SK-N-SH treated with all-trans-retinoic acid at 6 μM for 48 hours (cell line): ENCODE measurements around the gene CEP350.

Experiments used
- ATAC-seq: fragments of 200-7000 bp; cut with Tn5 transposase; 3 replicates; pipeline ENCODE4 v1.9.1; 2020; ENCODE audit warnings: mild to moderate bottlenecking, moderate library complexity
- ARNTL ChIP-seq: fragments of 450-650 bp; formaldehyde crosslinking; IDR thresholded peaks from 2 replicates; pipeline ENCODE4 v1.5.0; 2020; ENCODE audit warnings: low read depth, mild to moderate bottlenecking, moderate library complexity, borderline replicate concordance
- BACH2 ChIP-seq: fragments of 250-450 bp; sonication (Bioruptor Pico); IDR thresholded peaks from 2 replicates; pipeline ENCODE4 v1.9.0; 2021; ENCODE audit warnings: mild to moderate bottlenecking, borderline replicate concordance
- CSDC2 ChIP-seq: fragments of 250-450 bp; sonication (Bioruptor Pico); IDR thresholded peaks from 2 replicates; pipeline ENCODE4 v1.5.0; 2020; ENCODE audit warnings: mild to moderate bottlenecking, moderate library complexity
- ESRRG ChIP-seq: fragments of 250-450 bp; sonication (Bioruptor Pico); IDR thresholded peaks from 2 replicates; pipeline ENCODE4 v1.6.1; 2021; ENCODE audit warnings: mild to moderate bottlenecking
- GLIS3 ChIP-seq: fragments of 250-450 bp; sonication (Bioruptor Pico); IDR thresholded peaks from 2 replicates; pipeline ENCODE4 v1.5.0; 2020; ENCODE audit warnings: mild to moderate bottlenecking, moderate library complexity
- ISL1 ChIP-seq: fragments of 250-450 bp; sonication (Bioruptor Pico); IDR thresholded peaks from 2 replicates; pipeline ENCODE4 v2.1.2; 2022; ENCODE audit warnings: mild to moderate bottlenecking, moderate library complexity
- OSR1 ChIP-seq: fragments of 250-450 bp; sonication (Bioruptor Pico); IDR thresholded peaks from 2 replicates; pipeline ENCODE4 v1.8.0; 2022; ENCODE audit warnings: moderate library complexity, mild to moderate bottlenecking, inconsistent platforms
- POU6F1 ChIP-seq: fragments of 250-450 bp; sonication (Bioruptor Pico); IDR thresholded peaks from 2 replicates; pipeline ENCODE4 v1.8.0; 2021; ENCODE audit warnings: low read depth, mild to moderate bottlenecking, moderate library complexity, borderline replicate concordance
- PPARA ChIP-seq: fragments of 250-450 bp; sonication (Bioruptor Pico); IDR thresholded peaks from 2 replicates; pipeline ENCODE4 v1.5.0; 2020; ENCODE audit warnings: mild to moderate bottlenecking, borderline replicate concordance
- RARB ChIP-seq: fragments of 250-450 bp; sonication (Bioruptor Pico); IDR thresholded peaks from 2 replicates; pipeline ENCODE4 v1.8.0; 2021; ENCODE audit warnings: mild to moderate bottlenecking, moderate library complexity
- SNAI2 ChIP-seq: fragments of 250-450 bp; sonication (Bioruptor Pico); IDR thresholded peaks from 2 replicates; pipeline ENCODE4 v1.5.0; 2020; ENCODE audit warnings: mild to moderate bottlenecking, moderate library complexity
- TCF4 ChIP-seq: fragments of 250-450 bp; sonication (Bioruptor Pico); IDR thresholded peaks from 2 replicates; pipeline ENCODE4 v1.8.0; 2021; ENCODE audit warnings: mild to moderate bottlenecking, moderate library complexity, borderline replicate concordance
- TOX ChIP-seq: fragments of 250-450 bp; sonication (Bioruptor Pico); IDR thresholded peaks from 2 replicates; pipeline ENCODE4 v1.8.0; 2021; ENCODE audit warnings: mild to moderate bottlenecking, moderate library complexity, borderline replicate concordance
- ZC3H10 ChIP-seq: fragments of 250-450 bp; sonication (Bioruptor Pico); IDR thresholded peaks from 2 replicates; pipeline ENCODE4 v1.5.1; 2021; ENCODE audit warnings: mild to moderate bottlenecking, moderate library complexity
- ZFP3 ChIP-seq: fragments of 250-450 bp; sonication (Bioruptor Pico); IDR thresholded peaks from 2 replicates; pipeline ENCODE4 v1.5.0; 2020; ENCODE audit warnings: mild to moderate bottlenecking, moderate library complexity
- ZFP30 ChIP-seq: fragments of 450-650 bp; formaldehyde crosslinking; IDR thresholded peaks from 2 replicates; pipeline ENCODE4 v1.5.0; 2022; ENCODE audit warnings: mild to moderate bottlenecking, moderate library complexity
- ZNF565 ChIP-seq: fragments of 450-650 bp; formaldehyde crosslinking; conservative IDR thresholded peaks from 2 replicates; pipeline ENCODE4 v1.5.0; 2020; ENCODE audit warnings: low read depth, mild to moderate bottlenecking, moderate library complexity
- ZNF70 ChIP-seq: fragments of 450-650 bp; formaldehyde crosslinking; IDR thresholded peaks from 2 replicates; pipeline ENCODE4 v1.5.0; 2020; ENCODE audit warnings: mild to moderate bottlenecking, moderate library complexity
- ZNF8 ChIP-seq: fragments of 450-650 bp; formaldehyde crosslinking; IDR thresholded peaks from 2 replicates; pipeline ENCODE4 v1.5.0; 2020; ENCODE audit warnings: mild to moderate bottlenecking, moderate library complexity
- TF ChIP-seq, protein P1 (sequence below): fragments of 250-450 bp; sonication (Bioruptor Pico); IDR thresholded peaks from 2 replicates; pipeline ENCODE4 v1.5.1; 2021; ENCODE audit warnings: mild to moderate bottlenecking, moderate library complexity
- TF ChIP-seq, protein P2 (sequence below): fragments of 250-450 bp; sonication (Bioruptor Pico); IDR thresholded peaks from 2 replicates; pipeline ENCODE4 v1.8.0; 2020; ENCODE audit warnings: mild to moderate bottlenecking, moderate library complexity, borderline replicate concordance
- TF ChIP-seq, protein P3 (sequence below): fragments of 250-450 bp; sonication (Bioruptor Pico); IDR thresholded peaks from 2 replicates; pipeline ENCODE4 v1.5.1; 2020; ENCODE audit warnings: low read depth, mild to moderate bottlenecking, moderate library complexity
- TF ChIP-seq, protein P4 (sequence below): fragments of 250-450 bp; sonication (Bioruptor Pico); IDR thresholded peaks from 2 replicates; pipeline ENCODE4 v1.5.0; 2020; ENCODE audit warnings: mild to moderate bottlenecking, moderate library complexity

CEP350 gene

GRCh38 chr1:180061019-180061418, 106.4 kb downstream of the CEP350 start:
- no peak for ATAC-seq

DNA sequence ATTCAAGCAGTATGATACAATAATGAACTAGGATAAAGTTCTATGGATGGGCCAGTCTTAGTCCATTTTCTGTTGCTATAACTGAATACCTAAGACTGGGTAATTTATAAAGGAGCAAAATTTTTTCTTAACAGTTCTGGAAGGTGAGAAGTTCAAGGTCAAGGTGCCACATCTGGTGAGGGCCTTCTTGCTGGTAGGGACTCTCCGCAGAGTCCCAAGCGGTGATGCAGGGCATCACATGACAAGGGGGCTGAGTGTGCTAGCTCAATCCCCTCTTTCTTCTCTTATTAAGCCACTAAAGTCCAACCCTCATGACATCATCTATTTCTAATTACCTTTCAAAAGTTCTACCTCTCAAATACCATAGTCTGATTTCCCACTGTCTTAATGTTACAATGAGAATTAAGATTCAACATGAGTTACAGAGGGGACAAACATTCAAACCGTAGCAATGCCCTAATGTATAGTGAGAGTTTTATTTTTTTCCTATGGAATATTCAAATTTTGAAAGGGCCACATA, 107.9 kb downstream of the CEP350 start:
- no peak for TF ChIP-seq CSDC2 (CRISPR knock-in tag)
- TF ChIP-seq ISL1, result no peak
- TF ChIP-seq POU6F1 (CRISPR knock-in tag), result no peak
- TF ChIP-seq ESRRG, result no peak
- TF ChIP-seq SNAI2 (CRISPR knock-in tag), result no peak
- no peak for TF ChIP-seq TCF4 (CRISPR knock-in tag)
- TF ChIP-seq ZFP30 (CRISPR knock-in tag), result no peak
- no peak for TF ChIP-seq ARNTL
- TF ChIP-seq, protein P1, sequence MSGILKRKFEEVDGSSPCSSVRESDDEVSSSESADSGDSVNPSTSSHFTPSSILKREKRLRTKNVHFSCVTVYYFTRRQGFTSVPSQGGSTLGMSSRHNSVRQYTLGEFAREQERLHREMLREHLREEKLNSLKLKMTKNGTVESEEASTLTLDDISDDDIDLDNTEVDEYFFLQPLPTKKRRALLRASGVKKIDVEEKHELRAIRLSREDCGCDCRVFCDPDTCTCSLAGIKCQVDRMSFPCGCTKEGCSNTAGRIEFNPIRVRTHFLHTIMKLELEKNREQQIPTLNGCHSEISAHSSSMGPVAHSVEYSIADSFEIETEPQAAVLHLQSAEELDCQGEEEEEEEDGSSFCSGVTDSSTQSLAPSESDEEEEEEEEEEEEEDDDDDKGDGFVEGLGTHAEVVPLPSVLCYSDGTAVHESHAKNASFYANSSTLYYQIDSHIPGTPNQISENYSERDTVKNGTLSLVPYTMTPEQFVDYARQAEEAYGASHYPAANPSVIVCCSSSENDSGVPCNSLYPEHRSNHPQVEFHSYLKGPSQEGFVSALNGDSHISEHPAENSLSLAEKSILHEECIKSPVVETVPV, result no peak
- no peak for TF ChIP-seq ZFP3
- TF ChIP-seq ZNF70 (CRISPR knock-in tag), result no peak
- no peak for TF ChIP-seq ZNF565 (CRISPR knock-in tag)
- TF ChIP-seq ZNF8 (CRISPR knock-in tag), result no peak
- no peak for TF ChIP-seq PPARA (CRISPR knock-in tag)
- TF ChIP-seq TOX (CRISPR knock-in tag), result no peak
- ATAC-seq, result no peak

More at GRCh38 chr1:180061019-180061418, 106.4 kb downstream of the CEP350 start:
- TF ChIP-seq ZC3H10 (CRISPR knock-in tag) (no peak), ESRRG (no peak), OSR1 (CRISPR knock-in tag) (no peak), TOX (CRISPR knock-in tag) (no peak), ZNF70 (CRISPR knock-in tag) (no peak)
- TF ChIP-seq, protein P2, sequence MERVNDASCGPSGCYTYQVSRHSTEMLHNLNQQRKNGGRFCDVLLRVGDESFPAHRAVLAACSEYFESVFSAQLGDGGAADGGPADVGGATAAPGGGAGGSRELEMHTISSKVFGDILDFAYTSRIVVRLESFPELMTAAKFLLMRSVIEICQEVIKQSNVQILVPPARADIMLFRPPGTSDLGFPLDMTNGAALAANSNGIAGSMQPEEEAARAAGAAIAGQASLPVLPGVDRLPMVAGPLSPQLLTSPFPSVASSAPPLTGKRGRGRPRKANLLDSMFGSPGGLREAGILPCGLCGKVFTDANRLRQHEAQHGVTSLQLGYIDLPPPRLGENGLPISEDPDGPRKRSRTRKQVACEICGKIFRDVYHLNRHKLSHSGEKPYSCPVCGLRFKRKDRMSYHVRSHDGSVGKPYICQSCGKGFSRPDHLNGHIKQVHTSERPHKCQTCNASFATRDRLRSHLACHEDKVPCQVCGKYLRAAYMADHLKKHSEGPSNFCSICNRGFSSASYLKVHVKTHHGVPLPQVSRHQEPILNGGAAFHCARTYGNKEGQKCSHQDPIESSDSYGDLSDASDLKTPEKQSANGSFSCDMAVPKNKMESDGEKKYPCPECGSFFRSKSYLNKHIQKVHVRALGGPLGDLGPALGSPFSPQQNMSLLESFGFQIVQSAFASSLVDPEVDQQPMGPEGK (CRISPR knock-in tag), result no peak
- TF ChIP-seq, protein P3, sequence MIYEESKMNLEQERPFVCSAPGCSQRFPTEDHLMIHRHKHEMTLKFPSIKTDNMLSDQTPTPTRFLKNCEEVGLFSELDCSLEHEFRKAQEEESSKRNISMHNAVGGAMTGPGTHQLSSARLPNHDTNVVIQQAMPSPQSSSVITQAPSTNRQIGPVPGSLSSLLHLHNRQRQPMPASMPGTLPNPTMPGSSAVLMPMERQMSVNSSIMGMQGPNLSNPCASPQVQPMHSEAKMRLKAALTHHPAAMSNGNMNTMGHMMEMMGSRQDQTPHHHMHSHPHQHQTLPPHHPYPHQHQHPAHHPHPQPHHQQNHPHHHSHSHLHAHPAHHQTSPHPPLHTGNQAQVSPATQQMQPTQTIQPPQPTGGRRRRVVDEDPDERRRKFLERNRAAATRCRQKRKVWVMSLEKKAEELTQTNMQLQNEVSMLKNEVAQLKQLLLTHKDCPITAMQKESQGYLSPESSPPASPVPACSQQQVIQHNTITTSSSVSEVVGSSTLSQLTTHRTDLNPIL, result no peak

GRCh38 chr1:180065408-180065807, 110.8 kb downstream of the CEP350 start:
- TF ChIP-seq, protein P3, result no peak
- TF ChIP-seq RARB (CRISPR knock-in tag) (no peak), ZFP3 (no peak), TCF4 (CRISPR knock-in tag) (no peak), GLIS3 (CRISPR knock-in tag) (no peak), ARNTL (no peak), ESRRG (no peak), ZC3H10 (CRISPR knock-in tag) (no peak), ZNF565 (CRISPR knock-in tag) (no peak), BACH2 (no peak), ZNF70 (CRISPR knock-in tag) (no peak), CSDC2 (CRISPR knock-in tag) (no peak)
- TF ChIP-seq, protein P4, sequence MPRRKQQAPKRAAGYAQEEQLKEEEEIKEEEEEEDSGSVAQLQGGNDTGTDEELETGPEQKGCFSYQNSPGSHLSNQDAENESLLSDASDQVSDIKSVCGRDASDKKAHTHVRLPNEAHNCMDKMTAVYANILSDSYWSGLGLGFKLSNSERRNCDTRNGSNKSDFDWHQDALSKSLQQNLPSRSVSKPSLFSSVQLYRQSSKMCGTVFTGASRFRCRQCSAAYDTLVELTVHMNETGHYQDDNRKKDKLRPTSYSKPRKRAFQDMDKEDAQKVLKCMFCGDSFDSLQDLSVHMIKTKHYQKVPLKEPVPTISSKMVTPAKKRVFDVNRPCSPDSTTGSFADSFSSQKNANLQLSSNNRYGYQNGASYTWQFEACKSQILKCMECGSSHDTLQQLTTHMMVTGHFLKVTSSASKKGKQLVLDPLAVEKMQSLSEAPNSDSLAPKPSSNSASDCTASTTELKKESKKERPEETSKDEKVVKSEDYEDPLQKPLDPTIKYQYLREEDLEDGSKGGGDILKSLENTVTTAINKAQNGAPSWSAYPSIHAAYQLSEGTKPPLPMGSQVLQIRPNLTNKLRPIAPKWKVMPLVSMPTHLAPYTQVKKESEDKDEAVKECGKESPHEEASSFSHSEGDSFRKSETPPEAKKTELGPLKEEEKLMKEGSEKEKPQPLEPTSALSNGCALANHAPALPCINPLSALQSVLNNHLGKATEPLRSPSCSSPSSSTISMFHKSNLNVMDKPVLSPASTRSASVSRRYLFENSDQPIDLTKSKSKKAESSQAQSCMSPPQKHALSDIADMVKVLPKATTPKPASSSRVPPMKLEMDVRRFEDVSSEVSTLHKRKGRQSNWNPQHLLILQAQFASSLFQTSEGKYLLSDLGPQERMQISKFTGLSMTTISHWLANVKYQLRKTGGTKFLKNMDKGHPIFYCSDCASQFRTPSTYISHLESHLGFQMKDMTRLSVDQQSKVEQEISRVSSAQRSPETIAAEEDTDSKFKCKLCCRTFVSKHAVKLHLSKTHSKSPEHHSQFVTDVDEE (CRISPR knock-in tag), result no peak
- TF ChIP-seq, protein P1, result no peak
- no peak for ATAC-seq
